SK-N-MC (cell line): ENCODE data around the gene MC1R.

ENCODE experiments used
- EZH2 ChIP-seq: fragments of 200-600 bp; sonication (generic); IDR thresholded peaks from one replicate; pipeline ENCODE4 v1.6.1; 2017; ENCODE audit warnings: antibody characterized with exemption
- FOXP2 ChIP-seq: optimal IDR thresholded peaks from 2 replicates; pipeline ENCODE3; 2011; ENCODE audit warnings: mild to moderate bottlenecking, moderate library complexity; ENCODE audit not compliant: insufficient read depth; ENCODE audit errors: extremely low read length, control extremely low read depth
- POLR2AphosphoS5 ChIP-seq: IDR thresholded peaks from 2 replicates; pipeline ENCODE4 v1.6.1; 2012; ENCODE audit warnings: mild to moderate bottlenecking, low read depth, low read length, borderline replicate concordance

- no peak for TF ChIP-seq EZH2
- TF ChIP-seq POLR2AphosphoS5, result no peak
- TF ChIP-seq FOXP2, result no peak
These were observed 8.6 kb upstream of the MC1R start for GRCh38 chr16:89909777-89910716.
